HT-29 (cell line): Measurements from ENCODE around the gene RFX2. TPM values are rescaled to one million over a fixed set of nuclear protein-coding genes. Genes with fewer than 3 reads are reported as not detected.
"Not testable (repeated sequence)": the region's sequence is repeated elsewhere in the genome, so short reads cannot be mapped to it uniquely, and the experiment has no call there.

Experiments used
- DNase-seq: peaks from one replicate; pipeline ENCODE4 v3.0.0-alpha.2; 2015; ENCODE audit warnings: low spot score
- total RNA-seq: library from RNA; depleted of rRNA; stranded (reverse); fragments of >200 nt; shearing (Covaris generic); gene quantifications from 2 replicates; pipeline ENCODE4 v1.2.3, GENCODE V29; 2014

Gene RFX2
- total RNA-seq, 1 experiment from 2014 or later: 11.8 TPM

DNA sequence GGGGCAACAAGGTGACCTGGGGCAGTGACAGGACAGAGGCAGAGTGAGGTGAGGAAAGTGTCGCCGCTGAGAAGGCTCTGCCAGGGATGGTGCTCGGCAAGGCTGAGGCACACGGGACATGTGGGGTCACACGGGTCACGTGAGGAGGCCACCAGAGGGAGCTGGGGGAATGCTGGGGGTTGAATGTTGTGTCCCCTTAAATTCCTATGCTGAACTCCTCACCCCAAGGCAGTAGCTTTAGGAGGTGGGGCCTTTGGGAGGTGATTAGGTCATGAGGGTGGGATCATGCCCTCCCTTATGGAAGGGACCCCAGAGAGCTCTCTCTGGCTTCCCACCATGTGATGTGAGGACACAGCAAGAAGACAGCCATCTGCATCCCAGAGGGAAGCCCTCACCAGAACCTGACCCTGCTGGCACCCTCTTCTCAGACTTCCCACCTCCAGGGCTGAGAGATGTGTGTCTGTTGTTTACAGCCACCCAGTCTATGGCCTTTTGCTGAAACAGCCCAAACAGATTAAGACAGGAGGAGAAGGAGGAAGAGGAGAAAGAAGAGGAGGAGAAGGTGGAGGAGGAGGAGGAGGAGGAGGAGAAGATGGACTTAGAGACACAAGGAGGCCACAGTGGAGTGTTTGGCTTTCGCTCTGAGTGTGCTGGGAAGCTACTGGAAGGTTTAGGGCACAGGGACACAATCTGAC, 35.4 kb downstream of the RFX2 start:
- no peak for DNase-seq

DNA sequence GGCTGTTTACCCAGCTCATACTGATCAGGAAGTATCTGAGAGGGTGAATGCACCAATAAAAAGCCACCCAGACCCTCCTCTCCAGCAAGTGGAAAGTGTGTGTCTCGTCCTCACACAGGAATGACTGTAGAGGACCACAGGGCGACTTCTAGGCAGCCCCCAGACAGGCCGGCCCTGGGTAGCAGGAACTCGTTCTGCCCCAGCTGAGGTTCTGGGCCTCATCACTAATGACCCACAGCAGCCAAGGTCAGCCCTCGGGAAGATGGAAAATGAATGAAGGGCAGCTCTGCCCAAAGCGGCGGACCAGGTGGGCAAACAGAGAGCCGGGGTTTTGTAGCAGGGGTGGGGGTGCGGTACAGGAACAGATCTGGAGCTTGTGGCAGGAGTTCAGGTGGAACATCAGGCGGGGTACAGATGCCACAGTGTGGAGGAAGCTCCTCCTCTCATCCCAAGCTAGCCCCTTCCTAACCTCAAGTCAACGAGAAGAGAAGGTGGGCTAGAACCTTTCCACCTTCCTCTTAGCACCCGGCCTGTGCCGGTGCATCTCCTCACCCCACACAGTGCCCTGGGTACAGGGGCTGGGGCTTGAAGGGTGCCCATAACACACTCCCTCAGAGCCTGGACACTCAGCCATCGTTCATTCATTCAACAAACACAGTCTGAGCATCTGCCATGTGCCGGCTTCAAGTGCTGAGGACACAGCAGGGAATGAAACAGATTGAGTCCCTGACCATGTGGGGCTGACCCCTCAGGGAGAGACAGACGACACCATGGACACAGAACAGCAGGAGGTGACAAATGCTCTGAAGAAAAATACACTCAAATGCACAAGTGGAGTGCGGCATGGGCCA, 36.2 kb downstream of the RFX2 start:
- no peak for DNase-seq

DNA sequence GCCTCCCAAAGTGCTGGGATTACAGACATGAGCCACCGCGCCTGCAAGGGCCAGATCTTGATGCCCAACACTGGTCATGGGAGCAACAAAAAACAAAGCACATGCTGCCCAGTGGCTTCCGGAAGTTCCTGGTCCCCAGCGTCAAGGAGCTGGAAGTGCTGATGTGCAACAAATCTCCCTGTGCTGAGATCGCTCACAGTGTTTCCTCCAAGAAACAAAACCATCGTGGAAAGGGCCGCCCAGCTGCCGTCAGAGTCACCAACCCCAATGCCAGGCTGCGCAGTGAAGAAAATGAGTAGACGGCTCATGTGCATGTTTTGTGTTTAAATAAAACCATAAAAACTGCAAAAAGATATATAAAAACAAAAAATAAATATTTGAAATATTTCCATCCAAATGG, 37.1 kb downstream of the RFX2 start:
- not testable (repeated sequence) for DNase-seq

DNA sequence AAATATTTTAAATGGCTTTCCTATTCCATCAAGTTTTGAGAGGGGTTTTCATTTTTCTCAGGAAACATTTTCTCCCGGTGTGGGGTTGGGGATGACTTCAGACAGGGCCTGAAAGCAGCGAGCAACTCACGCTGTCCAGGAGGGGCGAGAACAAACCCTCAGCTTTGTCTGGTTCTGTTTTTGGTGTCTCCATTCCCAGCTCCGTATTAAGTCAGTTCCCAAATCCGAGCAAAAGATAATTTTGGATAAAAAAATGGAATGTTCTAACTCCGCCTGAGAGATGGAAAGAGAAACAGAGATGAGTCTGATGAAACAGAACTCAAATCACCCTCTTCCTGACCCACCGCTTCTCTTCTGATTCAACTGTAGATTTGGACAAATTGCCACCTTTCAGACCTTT, 38.4 kb downstream of the RFX2 start:
- no peak for DNase-seq

DNA sequence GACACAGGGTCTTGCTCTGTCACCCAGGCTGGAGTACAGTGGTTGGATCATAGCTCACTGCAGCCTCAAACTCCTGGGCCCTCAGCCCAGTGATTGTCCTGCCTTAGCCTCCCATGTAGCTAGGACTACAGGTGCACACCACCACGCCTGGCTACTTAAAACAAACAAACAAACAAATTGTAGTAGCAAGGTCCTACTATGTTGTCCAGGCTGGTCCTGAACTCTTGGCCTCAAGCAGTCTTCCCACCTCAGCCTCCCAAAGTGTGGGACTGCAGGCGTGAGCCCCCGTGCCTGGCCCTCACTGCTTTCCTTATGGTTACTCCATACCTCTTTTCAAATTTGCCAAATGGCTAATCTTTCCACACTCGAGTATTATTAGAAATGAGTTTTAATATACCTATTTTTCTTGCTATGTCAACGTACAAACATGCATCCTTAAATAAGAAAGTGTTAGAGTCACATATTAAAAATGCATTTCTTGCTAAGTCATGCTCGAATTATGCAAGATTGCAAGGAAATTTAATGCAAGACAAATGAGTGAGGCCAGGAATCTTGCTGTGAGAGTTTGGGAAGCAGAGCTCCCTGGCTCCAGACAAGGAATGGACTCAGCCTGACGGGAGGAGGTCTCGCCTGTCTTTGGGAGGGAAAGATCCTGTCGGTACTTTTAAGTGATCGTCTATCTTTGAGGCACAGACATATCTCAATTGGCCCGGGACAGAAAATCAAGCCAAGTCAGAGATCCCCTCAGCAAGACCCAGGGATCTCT, 39.4 kb downstream of the RFX2 start:
- DNase-seq: no peak

DNA sequence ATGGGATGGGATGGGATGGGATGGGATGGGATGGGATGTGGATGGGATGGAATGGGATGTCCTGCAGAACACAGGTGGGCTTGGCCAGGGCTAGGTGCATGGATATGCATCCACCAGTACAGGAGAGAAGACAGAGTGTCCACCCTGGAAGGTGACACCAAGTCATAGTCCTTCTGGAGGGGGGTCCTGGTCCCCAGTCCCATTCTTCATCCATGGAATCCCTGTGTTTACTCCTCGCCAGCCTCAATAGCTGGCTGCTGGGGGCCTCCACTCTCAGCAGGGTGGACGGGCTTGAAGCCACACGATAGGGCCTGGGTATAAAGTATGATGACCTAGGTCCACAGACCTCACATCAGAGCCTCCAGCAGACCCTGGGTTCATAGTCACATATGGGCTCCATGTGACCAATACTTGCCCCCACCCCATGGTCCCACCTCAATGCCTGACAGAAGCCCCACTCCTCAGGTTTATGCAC, 40.1 kb downstream of the RFX2 start:
- DNase-seq: no peak

DNA sequence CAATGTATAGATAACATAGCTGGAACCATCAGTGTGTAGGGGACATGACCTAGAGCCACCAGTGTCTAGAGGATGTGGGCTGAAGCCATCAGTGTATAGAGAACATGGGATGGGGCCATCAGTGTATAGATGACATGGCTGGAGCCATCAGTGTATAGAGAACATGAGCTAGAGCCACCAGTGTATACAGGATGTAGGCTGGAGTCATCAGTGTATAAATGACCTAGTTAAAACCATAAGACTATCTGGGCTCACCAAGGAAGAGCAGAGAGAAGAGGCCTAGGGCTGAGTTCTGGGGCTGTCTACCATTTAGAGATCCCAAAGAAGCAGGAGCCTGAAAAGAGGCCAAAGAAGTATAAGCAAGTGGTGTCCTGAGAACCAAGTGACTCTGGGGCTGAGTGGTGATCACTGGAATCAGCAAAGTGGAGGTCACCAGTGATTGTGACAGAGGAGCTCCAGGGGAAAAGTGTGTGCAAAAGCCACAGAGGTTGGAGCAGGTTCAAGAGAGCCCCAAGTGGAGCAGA, 41.0 kb downstream of the RFX2 start:
- DNase-seq: no peak

DNA sequence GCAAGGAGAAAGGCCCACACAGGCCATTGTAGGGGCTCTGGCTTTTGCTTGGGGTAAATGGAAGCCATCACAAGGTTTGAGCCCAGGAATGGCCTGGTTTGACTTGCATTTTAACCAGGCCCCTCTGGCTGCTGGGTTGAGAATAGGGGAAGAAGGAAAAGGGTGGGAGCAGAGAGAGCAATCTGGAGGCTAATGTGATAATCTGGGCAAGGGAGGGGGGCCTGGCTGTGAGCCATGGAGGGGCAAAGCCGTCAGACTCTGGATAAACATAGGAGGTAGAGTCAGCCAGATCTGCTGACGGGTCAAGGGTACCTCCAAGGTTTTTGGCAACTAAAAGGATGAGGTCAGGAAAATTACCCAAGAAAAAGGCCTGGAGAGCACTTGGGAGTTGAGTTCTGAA, 41.6 kb downstream of the RFX2 start:
- no peak for DNase-seq

DNA sequence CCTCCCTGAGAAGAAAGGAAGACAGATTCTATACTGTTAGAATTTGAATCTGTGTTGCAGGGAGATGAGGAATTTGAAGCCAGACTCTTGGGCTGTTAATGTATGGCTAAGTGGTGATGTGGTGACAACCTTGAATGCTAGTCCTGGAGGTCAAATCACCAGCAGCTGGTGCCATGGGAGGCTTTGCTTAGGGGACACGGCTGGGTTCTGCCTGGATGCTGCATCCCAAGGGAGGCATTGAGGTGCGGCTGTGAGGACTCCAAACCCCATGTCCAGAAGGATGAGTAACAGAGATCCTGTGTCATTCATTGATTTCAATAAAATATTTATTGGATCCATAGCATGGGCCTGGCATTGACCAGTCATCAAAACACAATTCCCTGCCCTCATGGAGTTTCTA, 42.3 kb downstream of the RFX2 start:
- DNase-seq: no peak

DNA sequence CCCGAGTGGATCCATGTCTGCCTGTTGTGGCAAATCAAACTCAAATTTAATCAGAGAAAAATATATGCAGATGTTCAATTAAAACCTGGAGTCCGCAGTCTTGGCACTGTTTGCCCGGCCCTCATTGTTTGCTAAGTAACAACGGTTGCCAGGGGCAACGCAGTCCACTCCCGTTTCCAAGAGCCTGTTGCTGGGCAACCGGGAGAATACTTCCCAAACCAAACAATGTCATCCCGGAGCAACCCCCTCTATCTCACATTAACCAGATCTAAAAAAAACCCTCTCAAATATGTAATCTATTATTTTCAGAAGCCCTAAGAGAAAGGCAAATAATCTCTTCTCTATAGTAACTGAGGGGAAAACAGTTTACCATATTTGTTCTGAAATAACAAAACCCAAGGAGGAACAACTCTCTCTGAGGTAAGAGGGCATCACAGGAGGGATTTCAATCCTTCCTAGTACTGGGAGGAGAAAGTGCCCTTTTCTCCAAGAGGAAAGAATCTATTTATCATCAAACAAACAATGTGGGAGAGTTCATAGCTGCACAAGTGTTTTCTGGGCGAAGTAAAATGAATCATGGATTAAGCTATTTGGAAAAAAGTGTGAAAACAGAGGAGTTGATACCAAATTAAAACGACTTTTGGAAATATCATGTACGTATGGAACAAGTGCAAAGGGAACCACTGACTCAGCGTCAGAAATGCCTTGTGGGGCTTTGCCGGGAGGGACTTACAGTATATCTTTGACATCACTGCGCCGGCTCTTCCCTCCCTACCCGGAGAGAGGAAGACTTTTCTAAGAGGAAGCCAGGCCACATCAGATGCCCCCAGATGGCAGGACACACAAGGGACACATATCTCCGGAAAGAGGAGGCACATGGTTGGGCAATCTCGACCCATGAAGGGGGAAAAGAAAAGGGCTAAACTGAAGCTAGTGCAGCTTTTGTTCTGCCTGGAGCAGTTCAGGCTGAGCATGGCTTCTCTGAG, 43.3 kb downstream of the RFX2 start:
- DNase-seq: peak; percentile 96

DNA sequence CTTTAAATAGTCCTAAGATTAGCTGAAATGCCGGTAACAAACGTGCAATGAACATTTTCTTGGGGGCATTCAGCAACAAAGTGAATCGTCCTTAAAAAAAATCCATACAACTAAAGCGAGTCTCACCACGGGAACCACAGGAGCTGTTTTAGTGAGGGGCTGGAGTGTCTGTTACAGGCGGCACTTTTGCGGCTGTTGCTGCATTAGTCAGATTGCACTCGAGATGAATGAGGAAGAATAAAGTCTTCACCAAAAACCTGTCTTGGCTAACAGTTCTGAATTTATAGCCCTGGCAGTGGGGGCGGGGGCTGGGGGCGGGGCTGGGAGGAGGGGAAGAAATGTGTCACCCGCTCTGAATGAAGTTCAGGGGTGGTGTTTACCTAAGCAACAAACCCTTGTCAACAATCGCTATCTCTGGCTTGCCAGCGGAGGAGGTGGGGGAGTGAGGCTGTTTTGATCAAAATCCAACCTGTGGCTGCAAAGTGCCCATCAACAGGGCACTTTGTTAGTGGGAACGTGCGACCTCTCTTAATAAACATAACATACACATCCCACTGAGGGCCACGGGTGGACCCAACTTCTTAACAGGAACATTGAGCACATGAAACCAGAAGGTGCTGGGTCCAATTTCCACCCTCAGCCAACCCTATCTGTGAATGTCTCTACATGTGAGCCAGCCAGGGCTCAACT, 44.5 kb downstream of the RFX2 start:
- DNase-seq: peak; percentile 79

DNA sequence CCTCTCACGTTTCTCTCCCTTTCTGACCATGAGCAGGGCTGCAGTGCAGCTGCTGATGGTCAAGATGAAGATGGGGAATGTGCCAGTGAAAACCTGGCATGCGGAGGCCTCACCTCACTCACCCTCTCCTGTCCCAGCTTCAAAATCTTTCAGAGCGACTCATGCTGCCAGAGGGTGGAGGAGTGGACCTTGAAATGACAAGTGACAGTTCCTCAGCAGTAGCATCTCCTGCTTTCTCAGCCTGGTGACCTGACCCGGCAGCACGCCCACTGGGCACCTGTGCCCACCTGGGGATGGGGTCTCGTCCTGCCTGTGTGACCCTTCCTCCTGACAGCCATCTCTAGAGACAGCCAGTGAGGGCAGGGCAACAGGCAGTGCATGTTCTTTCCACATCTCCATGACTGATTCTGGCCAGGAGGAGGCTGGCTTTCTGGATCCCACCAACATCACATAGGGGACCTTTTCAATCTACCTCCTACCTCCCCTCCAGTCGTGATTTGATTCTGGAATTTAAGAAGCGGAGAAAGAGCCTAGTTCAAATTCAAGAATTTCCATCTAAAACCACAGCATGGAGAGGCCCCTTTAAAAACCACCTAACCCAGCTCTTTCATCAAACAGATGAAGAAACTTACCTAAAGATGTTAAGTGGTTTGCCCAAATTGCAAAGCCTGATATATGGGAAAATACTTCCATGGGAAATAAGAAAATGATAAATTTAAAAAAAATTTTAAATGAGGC, 45.8 kb downstream of the RFX2 start:
- DNase-seq: peak; percentile 52

DNA sequence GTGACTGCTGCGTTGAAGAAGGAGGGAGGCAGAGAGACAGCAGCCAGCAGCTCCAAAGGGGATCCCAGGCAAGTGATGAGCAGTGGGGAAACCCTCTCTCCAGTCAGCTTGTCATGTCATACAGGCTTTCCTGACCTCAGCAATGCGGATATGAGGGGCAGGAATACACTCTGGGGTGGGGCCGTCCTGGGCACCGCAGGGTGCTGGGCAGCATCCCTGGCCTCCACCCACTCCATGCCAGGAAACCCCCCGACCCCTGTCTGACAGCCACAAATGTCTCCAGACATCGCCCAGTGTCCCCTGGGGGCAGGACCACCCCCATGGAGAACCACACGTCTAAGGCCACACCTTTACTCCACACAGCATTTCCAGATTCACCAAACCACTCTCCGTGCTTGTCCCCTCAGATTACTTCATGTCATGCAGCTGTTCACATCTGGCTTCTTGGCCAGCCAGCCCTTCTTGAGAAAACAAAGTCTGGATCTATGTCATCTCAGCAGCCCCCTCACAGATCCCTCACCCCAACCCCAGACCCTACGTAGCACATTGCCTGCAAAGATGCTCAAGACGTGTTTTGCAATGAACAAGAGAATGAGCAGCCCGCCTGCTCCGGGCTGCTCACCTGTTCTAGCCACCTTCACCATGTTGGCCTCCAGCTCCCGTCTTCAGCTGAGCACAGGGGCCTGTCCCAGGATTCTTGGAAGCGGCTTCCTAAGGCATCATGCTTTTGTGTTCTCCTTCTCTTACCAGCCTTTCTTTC, 46.5 kb downstream of the RFX2 start:
- no peak for DNase-seq

DNA sequence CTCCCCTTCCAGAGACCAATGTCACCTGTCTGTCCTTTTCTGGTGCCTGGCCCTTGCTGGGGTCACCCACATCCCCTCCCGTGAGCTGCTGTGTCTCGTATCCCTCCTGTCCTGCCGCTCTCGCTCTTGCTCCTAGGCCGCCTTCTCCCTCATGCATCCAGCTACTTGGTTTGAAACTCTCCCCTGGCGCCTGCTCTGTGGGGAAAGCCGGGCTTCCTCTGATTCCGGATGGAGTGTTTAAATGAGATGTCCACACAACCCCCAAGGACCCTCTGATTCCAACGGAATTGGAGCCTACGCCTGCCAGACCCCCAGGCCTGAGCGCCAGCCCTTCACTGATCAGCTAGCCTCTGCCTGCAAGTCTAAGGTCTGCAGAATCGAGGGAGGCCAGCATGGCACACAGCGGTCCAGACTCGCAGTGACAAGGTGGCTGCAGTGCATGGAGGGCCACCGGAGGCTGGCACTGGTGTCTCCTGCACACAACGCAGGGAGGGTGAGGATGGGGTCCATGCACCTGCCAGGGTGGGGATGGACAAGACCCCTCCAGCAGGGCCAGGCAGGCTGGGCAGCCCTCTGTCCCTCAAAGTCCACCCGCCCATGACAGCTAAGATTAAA, 47.2 kb downstream of the RFX2 start:
- DNase-seq: no peak

DNA sequence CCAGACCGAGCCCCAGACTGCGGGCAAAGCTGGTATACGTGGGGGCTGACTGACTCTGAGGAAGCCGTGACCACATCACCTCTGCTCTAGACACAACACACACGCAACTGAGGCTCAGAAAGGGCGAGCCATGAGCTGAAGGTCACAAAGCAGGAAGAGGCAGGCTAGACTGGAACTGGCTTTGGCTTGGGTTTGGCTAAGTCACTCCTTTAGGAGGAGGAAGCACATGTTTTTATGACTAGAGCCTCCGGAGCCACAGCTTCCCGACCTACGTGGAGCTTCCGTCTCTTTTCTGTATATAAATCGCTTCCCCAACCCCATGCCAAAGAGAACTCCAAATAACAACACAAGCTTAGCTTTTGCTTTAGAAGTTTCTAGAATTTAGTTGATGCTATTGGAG, 48.0 kb downstream of the RFX2 start:
- no peak for DNase-seq

DNA sequence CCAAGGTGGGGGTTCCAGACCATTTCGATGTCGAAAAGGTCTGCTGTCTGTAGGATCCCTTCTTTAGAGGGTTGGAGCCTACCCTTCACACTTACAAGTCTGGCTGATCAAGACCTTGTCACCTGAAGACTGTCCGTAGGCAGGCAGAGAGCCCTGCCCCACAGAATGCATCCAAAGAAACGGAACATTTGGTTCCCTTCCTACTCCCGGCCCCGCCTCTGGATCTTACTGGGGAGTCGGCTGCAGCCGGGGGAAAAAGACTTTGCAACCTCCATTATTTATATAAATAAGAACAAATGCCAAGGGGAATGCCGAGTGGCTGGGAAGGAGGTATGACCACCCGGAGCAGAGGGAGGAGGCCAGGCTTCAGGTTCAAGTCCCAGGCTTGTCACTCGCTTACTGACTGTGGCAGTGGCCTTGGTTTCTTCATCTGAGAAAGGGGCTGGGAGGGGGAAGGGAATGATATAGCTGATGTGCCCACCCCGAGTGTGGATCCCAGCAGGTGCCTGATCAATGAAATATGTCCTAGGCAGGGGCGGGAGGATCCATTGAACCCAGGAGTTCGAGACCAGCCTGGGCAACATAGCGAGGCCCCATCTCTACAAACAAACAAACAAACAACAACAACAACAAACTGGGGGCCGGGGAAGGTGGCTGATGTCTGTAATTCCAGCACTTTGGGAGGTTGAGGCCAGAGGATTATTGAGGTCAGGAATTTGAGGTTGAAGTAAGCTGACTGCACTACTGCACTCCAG, 48.7 kb downstream of the RFX2 start:
- no peak for DNase-seq

DNA sequence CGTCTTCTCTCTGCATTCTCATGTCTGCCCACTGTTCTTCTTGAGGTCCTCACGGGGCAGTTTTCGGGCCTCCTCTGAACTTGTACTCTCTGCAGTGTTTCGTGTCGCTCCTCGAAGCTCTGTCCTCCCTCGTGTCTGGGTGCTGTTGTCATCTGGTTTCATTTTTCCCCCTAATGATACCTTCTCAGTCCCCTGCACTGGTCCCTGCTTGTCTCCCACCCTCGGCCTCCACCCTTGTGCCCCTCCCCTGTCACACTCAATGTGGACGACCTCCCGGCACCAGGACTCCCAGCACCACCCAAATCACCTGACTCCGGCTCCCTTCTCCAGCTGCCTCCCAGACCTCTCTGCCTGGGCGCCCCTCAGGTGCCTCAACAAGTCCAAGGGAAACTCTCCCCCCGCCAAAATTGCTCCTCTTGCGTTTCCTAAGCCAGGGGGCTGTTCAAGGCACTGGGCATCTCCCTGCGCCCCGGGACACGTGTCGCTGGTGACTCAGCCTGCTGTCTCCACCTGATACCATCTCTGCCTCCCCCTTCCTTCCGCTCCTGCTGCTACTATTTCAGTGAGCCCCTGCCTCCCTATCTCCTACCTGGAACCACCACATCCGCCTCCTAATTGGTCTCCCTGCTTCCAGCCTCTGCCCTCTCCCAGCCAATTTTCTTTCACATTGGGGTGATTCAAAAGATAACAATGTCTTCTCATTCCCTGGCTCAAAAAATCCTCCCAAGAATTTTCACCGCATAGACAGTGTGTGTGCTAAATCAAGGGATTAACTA, 49.5 kb downstream of the RFX2 start:
- peak; percentile 28 for DNase-seq
